Calu3 (cell line): ENCODE results near the gene SCN2A. TPM values are rescaled to one million over a fixed set of nuclear protein-coding genes. Genes with fewer than 3 reads are reported as not detected.

ENCODE experiments used
- BruUV-seq: library from RNA; stranded (reverse); fragments of 400-500 nt; replicated peaks from 2 replicates; lab custom pipeline; 2021; lab: Mats Ljungman, UMichigan
- CTCF ChIA-PET: fragments of 300-600 bp; sonication (Branson Sonifier 250); formaldehyde crosslinking; loops from one replicate; lab custom pipeline; 2022; ENCODE audit warnings: antibody characterized with exemption; lab: Charles Lee
- DNase-seq: peaks from one replicate; pipeline ENCODE4 v3.0.0; 2022
- H3K27ac Mint-ChIP-seq: one replicate; pipeline ENCODE4 v1.8.0; 2022; ENCODE audit warnings: mixed read lengths; ENCODE audit not compliant: unreplicated experiment
- H3K27me3 Mint-ChIP-seq: one replicate; pipeline ENCODE4 v1.8.0; 2022; ENCODE audit warnings: mixed read lengths; ENCODE audit not compliant: unreplicated experiment
- H3K36me3 Mint-ChIP-seq: one replicate; pipeline ENCODE4 v1.8.0; 2022; ENCODE audit warnings: mild to moderate bottlenecking, moderate library complexity, mixed read lengths; ENCODE audit not compliant: insufficient read depth, unreplicated experiment
- H3K4me1 Mint-ChIP-seq: one replicate; pipeline ENCODE4 v1.8.0; 2022; ENCODE audit warnings: mild to moderate bottlenecking, low read depth, mixed read lengths; ENCODE audit not compliant: unreplicated experiment
- H3K4me3 Mint-ChIP-seq: one replicate; pipeline ENCODE4 v1.8.0; 2022; ENCODE audit warnings: mild to moderate bottlenecking, low read depth, moderate library complexity, mixed read lengths; ENCODE audit not compliant: unreplicated experiment
- H3K9me3 Mint-ChIP-seq: one replicate; pipeline ENCODE4 v1.8.0; 2022; ENCODE audit warnings: low read depth, mixed read lengths; ENCODE audit not compliant: unreplicated experiment
- intact Hi-C: fragments of 100-400 bp; cut with micrococcal nuclease; formaldehyde crosslinking; loops from one replicate; pipeline ENCODE4 v1.10.0; 2022; ENCODE audit not compliant: unreplicated experiment
- total RNA-seq: library from RNA; stranded (reverse); gene quantifications from 2 replicates; pipeline ENCODE4 v1.2.3, GENCODE V29; 2022
- TF ChIP-seq, protein P1 (sequence below): fragments of 200-600 bp; IDR thresholded peaks from one replicate; pipeline ENCODE4 v1.8.0; 2022; ENCODE audit warnings: antibody characterized with exemption; ENCODE audit not compliant: unreplicated experiment

The SCN2A gene
- total RNA-seq, 1 experiment from 2014 or later: 0.19 TPM

DNA sequence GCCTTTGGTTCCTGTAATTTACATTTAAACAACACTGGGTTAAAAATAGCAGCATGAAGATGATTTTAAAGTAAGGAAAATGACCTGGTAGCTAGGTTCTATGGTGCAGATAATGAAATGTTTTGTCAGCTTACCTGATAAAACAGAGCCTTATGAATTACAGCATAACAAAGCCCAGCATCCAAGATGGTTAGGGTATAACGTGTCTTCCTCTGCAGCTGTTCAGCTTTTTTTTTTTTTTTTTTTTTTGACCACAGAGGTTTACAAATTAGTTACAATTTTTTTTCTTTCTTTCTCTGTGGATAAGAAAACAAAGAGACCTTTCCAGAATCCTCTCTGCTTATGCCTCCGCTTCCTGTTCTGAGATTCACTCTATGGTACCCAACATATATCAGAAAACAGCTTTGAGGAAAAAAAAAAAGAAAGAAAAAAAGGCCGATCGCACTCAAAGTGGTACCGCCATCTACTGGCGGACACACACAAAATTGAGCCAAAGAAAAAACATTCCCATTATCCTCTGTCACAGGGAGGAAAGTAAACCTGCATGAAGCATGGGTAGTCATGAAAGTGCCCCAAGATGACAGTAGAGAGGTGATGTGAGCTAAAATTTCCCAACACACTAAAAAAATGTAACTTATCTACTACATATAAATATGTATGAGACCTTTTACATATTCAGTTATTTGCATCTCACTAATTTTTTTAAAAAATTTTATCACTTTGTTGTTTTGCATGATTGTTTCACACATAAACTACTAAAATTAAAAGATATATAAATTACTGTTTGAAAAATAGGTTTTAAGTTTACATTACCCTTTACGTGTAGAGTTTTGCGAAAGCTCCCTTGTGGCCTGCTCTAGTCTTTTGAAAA, 35.3 kb upstream of the SCN2A start, which contains the start of gene SCN3A:
TSS of gene SCN3A (minus strand) at position 362 of the 871 bp plus-strand sequence. CDS start 27,656 bp downstream, outside the sequence.
- Mint-ChIP-seq H3K36me3 (no peaks in the 10 kb centered on the region), H3K9me3 (no peaks in the 10 kb centered on the region), H3K4me1 (peaks cover 12% of the 10 kb centered on the region), H3K27me3 (no peaks in the 10 kb centered on the region), H3K27ac (no peak within 1 kb of the TSS), H3K4me3 (no peak within 1 kb of the TSS)
- TF ChIP-seq, protein P1, sequence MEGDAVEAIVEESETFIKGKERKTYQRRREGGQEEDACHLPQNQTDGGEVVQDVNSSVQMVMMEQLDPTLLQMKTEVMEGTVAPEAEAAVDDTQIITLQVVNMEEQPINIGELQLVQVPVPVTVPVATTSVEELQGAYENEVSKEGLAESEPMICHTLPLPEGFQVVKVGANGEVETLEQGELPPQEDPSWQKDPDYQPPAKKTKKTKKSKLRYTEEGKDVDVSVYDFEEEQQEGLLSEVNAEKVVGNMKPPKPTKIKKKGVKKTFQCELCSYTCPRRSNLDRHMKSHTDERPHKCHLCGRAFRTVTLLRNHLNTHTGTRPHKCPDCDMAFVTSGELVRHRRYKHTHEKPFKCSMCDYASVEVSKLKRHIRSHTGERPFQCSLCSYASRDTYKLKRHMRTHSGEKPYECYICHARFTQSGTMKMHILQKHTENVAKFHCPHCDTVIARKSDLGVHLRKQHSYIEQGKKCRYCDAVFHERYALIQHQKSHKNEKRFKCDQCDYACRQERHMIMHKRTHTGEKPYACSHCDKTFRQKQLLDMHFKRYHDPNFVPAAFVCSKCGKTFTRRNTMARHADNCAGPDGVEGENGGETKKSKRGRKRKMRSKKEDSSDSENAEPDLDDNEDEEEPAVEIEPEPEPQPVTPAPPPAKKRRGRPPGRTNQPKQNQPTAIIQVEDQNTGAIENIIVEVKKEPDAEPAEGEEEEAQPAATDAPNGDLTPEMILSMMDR: peak; percentile 61
- intact Hi-C loops: loop anchor here (1.0 to 10.0 kb wide), 4 partner anchors 63 to 469 kb away; no protein-coding TSS in a partner anchor
- no TSS peak for BruUV-seq
- peak; percentile 49 for DNase-seq
- CTCF ChIA-PET: interaction anchor here (0.6 to 1.9 kb wide), 13 partner anchors 8 to 538 kb away, joined by 3 to 26 read pairs (median 4); partner anchors contain the start of gene SCN2A

DNA sequence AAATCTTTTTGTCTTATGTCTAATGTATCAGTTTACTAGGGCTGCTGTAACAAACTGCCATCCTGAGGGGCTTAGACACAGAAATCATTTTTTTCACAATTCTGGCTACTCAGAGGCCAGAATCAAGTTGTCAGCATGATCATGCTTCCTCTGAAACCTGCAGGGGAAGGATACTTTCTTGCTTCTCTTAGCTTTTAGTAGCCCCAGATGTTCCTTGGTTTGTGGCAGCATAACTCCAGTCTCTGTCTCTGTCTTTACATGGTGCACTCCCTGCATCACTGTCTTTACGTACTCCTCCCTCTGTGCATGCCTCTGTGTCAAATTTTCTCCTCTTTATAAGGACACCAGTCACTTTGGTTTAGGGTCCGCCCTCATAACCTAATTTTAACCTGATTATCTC, 33.3 kb upstream of the SCN2A start:
- CTCF ChIA-PET: interaction anchor here (0.7 kb wide), 1 partner anchor 191 kb away, joined by 3 read pairs; no protein-coding TSS in a partner anchor
- Mint-ChIP-seq H3K9me3 (no peaks in the 10 kb centered on the region), H3K27ac (no peak overlapping the region), H3K4me1 (peaks cover 12% of the 10 kb centered on the region), H3K4me3 (no peak overlapping the region), H3K36me3 (no peaks in the 10 kb centered on the region), H3K27me3 (no peaks in the 10 kb centered on the region)
- TF ChIP-seq, protein P1: no peak
- intact Hi-C loops: loop anchor here (2.0 to 10.0 kb wide), 2 partner anchors 65 to 471 kb away; no protein-coding TSS in a partner anchor
- no TSS peak for BruUV-seq
- no peak for DNase-seq

DNA sequence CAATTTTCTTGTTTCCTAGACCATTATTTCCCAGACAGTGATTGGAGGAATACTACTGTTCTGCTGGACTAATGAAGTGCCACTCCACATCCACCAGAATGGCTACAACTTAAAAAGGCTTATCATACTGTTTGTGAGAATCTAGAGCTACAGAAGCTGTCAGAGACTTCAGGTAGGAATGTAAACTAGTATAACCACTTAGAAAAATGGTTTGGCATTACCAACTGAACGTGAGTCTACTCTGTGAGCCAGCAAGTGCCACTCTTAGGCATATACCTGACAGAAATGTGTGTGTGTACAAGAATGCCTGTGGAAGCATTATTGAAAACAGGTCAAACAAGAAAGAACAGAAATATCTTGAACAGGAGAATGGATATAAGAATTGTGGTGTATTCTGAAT, 31.1 kb upstream of the SCN2A start:
- Mint-ChIP-seq H3K4me1 (no peaks in the 10 kb centered on the region), H3K9me3 (no peaks in the 10 kb centered on the region), H3K4me3 (no peak overlapping the region), H3K27me3 (no peaks in the 10 kb centered on the region), H3K36me3 (no peaks in the 10 kb centered on the region), H3K27ac (no peak overlapping the region)
- no TSS peak for BruUV-seq
- intact Hi-C loops: loop anchor here (10.0 kb wide), 1 partner anchor 473 kb away; no protein-coding TSS in a partner anchor
- TF ChIP-seq, protein P1: no peak
- CTCF ChIA-PET: interaction anchor here (0.7 to 1.6 kb wide), 2 partner anchors 12 to 193 kb away, joined by 3 read pairs; no protein-coding TSS in a partner anchor
- no peak for DNase-seq

DNA sequence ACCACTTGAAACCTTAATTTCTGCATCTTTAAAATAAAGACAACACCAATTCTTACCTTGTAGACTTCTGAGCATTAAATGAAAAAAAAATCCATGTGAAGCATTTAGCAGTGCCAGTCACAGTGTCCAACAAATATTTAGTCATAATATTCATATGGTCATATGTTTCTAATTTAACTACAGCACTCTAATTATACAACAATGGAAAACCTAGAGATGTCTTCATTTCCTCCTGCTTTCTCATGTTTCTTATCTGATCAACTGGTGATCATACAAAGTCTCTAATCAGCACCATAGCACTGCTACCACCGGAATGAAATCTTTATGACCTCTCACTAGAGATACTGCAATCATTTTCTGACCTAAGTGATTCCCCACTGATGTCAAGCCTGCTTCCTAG, 25.1 kb upstream of the SCN2A start:
- Mint-ChIP-seq H3K4me1 (no peaks in the 10 kb centered on the region), H3K4me3 (no peak overlapping the region), H3K27ac (no peak overlapping the region), H3K27me3 (no peaks in the 10 kb centered on the region), H3K36me3 (no peaks in the 10 kb centered on the region), H3K9me3 (no peaks in the 10 kb centered on the region)
- intact Hi-C loops: no loop called here
- TF ChIP-seq, protein P1: no peak
- no TSS peak for BruUV-seq
- CTCF ChIA-PET: no interaction called here
- DNase-seq: no peak
